SK-N-SH treated with all-trans-retinoic acid at 6 μM for 48 hours (cell line): ENCODE measurements around the gene PGLYRP2.

Experiments
- ARNTL ChIP-seq: fragments of 450-650 bp; formaldehyde crosslinking; IDR thresholded peaks from 2 replicates; pipeline ENCODE4 v1.5.0; 2020; ENCODE audit warnings: low read depth, mild to moderate bottlenecking, moderate library complexity, borderline replicate concordance
- ESRRG ChIP-seq: fragments of 250-450 bp; sonication (Bioruptor Pico); IDR thresholded peaks from 2 replicates; pipeline ENCODE4 v1.6.1; 2021; ENCODE audit warnings: mild to moderate bottlenecking
- ISL1 ChIP-seq: fragments of 250-450 bp; sonication (Bioruptor Pico); IDR thresholded peaks from 2 replicates; pipeline ENCODE4 v2.1.2; 2022; ENCODE audit warnings: mild to moderate bottlenecking, moderate library complexity
- OSR1 ChIP-seq: fragments of 250-450 bp; sonication (Bioruptor Pico); IDR thresholded peaks from 2 replicates; pipeline ENCODE4 v1.8.0; 2022; ENCODE audit warnings: moderate library complexity, mild to moderate bottlenecking, inconsistent platforms
- ZFP3 ChIP-seq: fragments of 250-450 bp; sonication (Bioruptor Pico); IDR thresholded peaks from 2 replicates; pipeline ENCODE4 v1.5.0; 2020; ENCODE audit warnings: mild to moderate bottlenecking, moderate library complexity
- ZFP30 ChIP-seq: fragments of 450-650 bp; formaldehyde crosslinking; IDR thresholded peaks from 2 replicates; pipeline ENCODE4 v1.5.0; 2022; ENCODE audit warnings: mild to moderate bottlenecking, moderate library complexity
- ZNF8 ChIP-seq: fragments of 450-650 bp; formaldehyde crosslinking; IDR thresholded peaks from 2 replicates; pipeline ENCODE4 v1.5.0; 2020; ENCODE audit warnings: mild to moderate bottlenecking, moderate library complexity
- TF ChIP-seq, protein P1 (sequence below): fragments of 250-450 bp; sonication (Bioruptor Pico); IDR thresholded peaks from 2 replicates; pipeline ENCODE4 v1.5.1; 2021; ENCODE audit warnings: mild to moderate bottlenecking, moderate library complexity

DNA sequence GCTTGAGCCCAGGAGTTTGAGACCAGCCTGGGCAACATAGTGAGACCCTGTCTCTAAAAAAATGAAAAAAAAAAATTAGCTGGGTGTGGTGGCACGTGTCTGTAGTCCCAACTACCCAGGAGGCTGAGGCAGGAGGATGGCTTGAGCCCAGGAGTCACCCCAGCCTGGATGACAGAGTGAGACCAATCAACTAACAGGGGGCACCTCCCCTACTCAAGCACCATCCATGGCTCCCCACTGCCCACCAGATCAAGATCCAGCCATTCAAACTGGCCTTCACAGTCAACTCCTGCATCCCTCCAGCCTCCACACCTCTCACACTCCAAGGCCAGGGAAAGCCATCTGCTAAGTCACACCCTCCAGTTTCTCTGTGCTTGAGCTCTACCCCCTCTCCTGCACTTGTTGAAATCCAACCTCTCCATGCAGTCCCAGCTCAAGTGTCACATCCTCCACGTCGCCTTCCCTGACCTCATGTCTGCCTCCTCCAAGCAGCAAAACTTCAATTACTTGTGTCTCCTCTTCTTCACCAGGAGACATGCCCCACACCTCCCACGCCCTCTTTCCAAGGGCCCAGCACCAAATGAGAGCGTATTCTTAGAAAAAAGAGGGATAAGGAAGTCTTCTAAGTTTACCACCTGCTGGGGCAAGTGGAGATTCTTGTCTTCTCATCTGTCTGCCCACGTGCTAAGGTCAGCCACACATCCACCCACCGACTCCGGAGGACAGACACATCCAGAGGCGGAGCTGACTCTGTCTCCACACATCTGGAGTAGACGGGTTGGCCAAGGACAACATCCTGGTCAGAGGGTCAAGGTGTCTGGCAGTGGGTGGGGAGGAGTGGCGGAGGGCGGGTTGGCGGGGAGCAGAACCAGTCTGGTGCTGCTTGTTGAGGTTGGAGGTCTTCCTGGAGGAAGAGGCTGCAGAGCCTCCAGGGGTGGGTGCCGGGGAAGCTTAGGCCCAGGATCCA, 28.1 kb upstream of the PGLYRP2 start:
- TF ChIP-seq ZFP30 (no peak), ARNTL (CRISPR knock-in tag) (no peak), ISL1 (no peak), ESRRG (CRISPR knock-in tag) (no peak), OSR1 (CRISPR knock-in tag) (no peak), ZNF8 (CRISPR knock-in tag) (no peak), ZFP3 (CRISPR knock-in tag) (no peak)
- TF ChIP-seq, protein P1, sequence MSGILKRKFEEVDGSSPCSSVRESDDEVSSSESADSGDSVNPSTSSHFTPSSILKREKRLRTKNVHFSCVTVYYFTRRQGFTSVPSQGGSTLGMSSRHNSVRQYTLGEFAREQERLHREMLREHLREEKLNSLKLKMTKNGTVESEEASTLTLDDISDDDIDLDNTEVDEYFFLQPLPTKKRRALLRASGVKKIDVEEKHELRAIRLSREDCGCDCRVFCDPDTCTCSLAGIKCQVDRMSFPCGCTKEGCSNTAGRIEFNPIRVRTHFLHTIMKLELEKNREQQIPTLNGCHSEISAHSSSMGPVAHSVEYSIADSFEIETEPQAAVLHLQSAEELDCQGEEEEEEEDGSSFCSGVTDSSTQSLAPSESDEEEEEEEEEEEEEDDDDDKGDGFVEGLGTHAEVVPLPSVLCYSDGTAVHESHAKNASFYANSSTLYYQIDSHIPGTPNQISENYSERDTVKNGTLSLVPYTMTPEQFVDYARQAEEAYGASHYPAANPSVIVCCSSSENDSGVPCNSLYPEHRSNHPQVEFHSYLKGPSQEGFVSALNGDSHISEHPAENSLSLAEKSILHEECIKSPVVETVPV (CRISPR knock-in tag): no peak
